Keratinocyte (primary cell): Measurements from ENCODE around the gene ZNF335.

Experiments
- EZH2 ChIP-seq: IDR thresholded peaks from one replicate; pipeline ENCODE4 v1.6.1; 2012; ENCODE audit warnings: inconsistent platforms, mild to moderate bottlenecking, low read length, moderate library complexity
- TF ChIP-seq, protein P1 (sequence below), 3 experiments: IDR thresholded peaks in 1 of 3; conservative IDR thresholded peaks in 1 of 3; optimal IDR thresholded peaks in 1 of 3; 2 replicates in 2 of 3; 3 replicates in 1 of 3; pipeline versions ENCODE3 to v1.5.1; 2011; ENCODE audit warnings: low read length in 3 of 3, mild to moderate bottlenecking in 3 of 3, moderate library complexity in 2 of 3, control low read depth in 1 of 3, inconsistent platforms in 1 of 3; ENCODE audit not compliant: insufficient read depth in 2 of 3; ENCODE audit errors: extremely low read depth in 1 of 3

DNA sequence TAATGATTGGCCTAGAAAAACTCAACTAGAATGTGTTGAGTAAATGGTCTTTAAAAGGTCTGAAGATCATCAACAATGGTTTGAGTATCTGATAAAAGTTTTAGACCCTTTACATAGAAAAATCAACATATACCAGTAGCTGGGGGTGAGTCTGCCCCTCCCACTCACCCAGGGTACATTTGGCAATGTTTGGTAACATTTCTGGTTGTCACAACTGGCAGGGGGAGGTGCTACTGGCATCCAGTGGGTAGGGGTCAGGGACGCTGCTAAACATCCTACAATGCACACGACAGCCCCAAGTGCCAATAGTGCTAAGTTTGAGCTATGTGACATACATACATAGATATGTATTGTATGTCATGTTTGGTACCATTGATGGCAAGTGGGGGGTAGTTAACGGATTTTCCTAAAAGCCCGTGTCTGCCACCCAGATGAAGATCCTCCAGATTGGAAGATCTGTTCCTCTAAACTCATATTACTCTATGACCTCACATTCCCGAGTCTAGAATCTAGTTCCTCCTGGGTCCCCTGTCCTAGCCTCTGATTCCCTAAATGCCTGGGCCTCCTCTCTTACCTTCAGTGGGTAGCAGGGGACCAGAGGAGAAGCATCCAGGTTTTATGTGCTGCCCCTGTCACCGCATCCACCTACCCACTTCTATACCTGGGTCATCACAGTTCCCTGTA, 34.2 kb upstream of the ZNF335 start:
- TF ChIP-seq, protein P1, sequence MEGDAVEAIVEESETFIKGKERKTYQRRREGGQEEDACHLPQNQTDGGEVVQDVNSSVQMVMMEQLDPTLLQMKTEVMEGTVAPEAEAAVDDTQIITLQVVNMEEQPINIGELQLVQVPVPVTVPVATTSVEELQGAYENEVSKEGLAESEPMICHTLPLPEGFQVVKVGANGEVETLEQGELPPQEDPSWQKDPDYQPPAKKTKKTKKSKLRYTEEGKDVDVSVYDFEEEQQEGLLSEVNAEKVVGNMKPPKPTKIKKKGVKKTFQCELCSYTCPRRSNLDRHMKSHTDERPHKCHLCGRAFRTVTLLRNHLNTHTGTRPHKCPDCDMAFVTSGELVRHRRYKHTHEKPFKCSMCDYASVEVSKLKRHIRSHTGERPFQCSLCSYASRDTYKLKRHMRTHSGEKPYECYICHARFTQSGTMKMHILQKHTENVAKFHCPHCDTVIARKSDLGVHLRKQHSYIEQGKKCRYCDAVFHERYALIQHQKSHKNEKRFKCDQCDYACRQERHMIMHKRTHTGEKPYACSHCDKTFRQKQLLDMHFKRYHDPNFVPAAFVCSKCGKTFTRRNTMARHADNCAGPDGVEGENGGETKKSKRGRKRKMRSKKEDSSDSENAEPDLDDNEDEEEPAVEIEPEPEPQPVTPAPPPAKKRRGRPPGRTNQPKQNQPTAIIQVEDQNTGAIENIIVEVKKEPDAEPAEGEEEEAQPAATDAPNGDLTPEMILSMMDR (optimal IDR thresholded peaks at IDR 0.05 in 1 of 3, IDR thresholded peaks at IDR 0.05 in 1 of 3, conservative IDR thresholded peaks at IDR 0.05 in 1 of 3; ENCODE audit: extremely low read depth in 1 of 3, insufficient read depth in 2 of 3, low read length in 3 of 3), result no peak
- no peak for TF ChIP-seq EZH2
